KOPT-K1 (cell line): ENCODE data around the gene ZBTB8OS.

Experiments used
- H3K27ac ChIP-seq: fragments of 200-600 bp; sonication (generic); 2 replicates; pipeline ENCODE4 v1.5.1; 2016; ENCODE audit warnings: antibody characterized with exemption, mild to moderate bottlenecking, low read depth, low read length; ENCODE audit not compliant: poor library complexity, severe bottlenecking
- H3K36me3 ChIP-seq: fragments of 200-600 bp; sonication (generic); 2 replicates; pipeline ENCODE4 v1.5.1; 2017; ENCODE audit warnings: antibody characterized with exemption, mild to moderate bottlenecking, low read length, moderate library complexity; ENCODE audit not compliant: insufficient read depth
- H3K9me3 ChIP-seq: fragments of 200-600 bp; sonication (generic); 2 replicates; pipeline ENCODE4 v1.5.1; 2017; ENCODE audit warnings: antibody characterized with exemption, low read length, mild to moderate bottlenecking; ENCODE audit not compliant: insufficient read depth, poor library complexity, severe bottlenecking

ZBTB8OS gene

DNA sequence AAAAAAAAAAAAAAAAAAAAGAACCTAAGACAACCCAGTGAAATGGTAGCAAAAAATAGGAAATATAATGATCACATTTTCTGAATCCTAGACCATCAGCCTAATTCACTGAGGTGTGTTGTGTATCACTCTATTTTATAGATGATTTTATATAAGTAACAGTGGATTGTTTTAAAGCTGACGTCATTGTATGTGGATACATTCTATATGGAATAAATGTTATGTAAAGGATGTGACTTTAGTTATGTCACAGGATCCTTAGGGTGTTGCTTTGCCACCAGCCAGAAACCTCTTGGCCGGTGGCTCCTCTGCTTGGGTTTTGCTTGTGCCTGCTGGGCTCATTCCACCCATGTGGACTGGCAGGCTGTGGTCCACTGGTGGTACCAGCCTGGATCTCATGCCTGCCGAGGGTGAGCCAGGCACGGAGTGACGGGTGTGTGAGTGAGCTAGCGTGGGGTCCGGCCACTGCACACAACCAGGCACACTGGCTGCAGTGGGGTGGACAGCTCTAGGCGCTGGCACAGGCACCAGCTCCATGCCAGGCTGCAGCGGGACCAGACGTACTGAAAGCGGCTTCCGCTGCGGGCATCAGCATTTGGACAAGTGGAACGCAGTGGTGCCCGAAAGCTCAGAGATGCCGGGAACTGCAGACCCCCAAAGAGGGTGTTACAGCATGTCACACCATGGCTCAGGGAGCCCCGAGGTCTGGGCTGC, 44.5 kb downstream of the ZBTB8OS start:
- H3K27ac ChIP-seq = no peak overlapping the region
- H3K36me3 ChIP-seq = no peaks in the 10 kb centered on the region; the same call in 1 of the 2 replicates
- H3K9me3 ChIP-seq = no peaks in the 10 kb centered on the region

DNA sequence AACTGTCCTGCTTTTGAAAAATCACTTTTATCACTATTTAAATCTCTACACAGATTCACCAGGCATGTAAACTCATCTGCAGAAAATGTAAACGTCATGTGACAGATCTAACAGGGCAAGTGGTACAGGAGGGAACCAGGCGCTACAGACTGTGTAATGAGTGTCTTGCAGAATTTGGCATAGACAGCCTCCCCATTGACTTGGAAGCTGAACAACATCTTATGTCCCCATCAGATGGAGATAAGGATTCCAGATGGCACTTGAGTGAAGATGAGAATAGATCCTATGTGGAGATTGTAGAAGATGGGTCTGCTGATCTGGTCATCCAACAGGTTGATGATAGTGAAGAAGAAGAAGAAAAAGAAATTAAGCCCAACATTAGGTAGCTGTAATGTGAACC, 50.3 kb downstream of the ZBTB8OS start:
- H3K36me3 ChIP-seq = peaks cover 35% of the 10 kb centered on the region; the same call in 1 of the 2 replicates
- no peak overlapping the region for H3K27ac ChIP-seq
- H3K9me3 ChIP-seq = no peaks in the 10 kb centered on the region

DNA sequence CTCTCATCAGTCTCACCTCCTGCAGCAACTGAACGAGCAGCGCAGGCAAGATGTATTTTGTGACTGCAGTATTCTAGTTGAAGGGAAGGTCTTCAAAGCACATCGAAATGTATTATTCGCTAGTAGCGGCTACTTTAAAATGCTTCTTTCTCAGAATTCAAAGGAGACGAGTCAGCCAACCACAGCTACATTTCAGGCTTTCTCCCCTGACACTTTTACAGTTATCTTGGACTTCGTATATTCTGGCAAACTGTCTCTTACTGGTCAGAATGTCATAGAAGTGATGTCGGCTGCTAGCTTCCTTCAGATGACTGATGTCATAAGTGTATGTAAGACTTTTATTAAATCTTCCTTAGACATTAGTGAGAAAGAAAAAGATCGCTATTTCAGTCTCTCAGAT, 57.4 kb downstream of the ZBTB8OS start:
- Histone ChIP-seq H3K9me3 (no peaks in the 10 kb centered on the region), H3K36me3 (peaks cover 33% of the 10 kb centered on the region), H3K27ac (no peak overlapping the region)

GRCh38 chr1:32580348-32581017, 69.9 kb downstream of the ZBTB8OS start:
- Histone ChIP-seq H3K36me3 (no peaks in the 10 kb centered on the region), H3K9me3 (no peaks in the 10 kb centered on the region), H3K27ac (no peak overlapping the region)
